Gastroesophageal sphincter (tissue), 4 donors: ENCODE data around the gene PTPN5. TPM values are rescaled to one million over a fixed set of nuclear protein-coding genes. Genes with fewer than 3 reads are reported as not detected.
A peak's percentile ranks its signal among the peaks of the same experiment; 100 is the strongest.

ENCODE experiments used
- ATAC-seq: fragments of 150-250 bp; one replicate; pipeline ENCODE4 v1.9.1; 2016; ENCODE audit warnings: mild to moderate bottlenecking, moderate library complexity
- H3K27ac ChIP-seq, 4 donors: fragments of 200-600 bp; sonication (generic) in 3 of 4; 1 replicate in 3 of 4; 2 replicates in 1 of 4; pipeline ENCODE4 v1.5.1; 2016 to 2019
- H3K27me3 ChIP-seq: fragments of 200-600 bp; sonication (generic); one replicate; pipeline ENCODE4 v1.5.1; 2019
- H3K36me3 ChIP-seq, 2 donors: fragments of 200-600 bp; sonication (generic); one replicate each; pipeline ENCODE4 v1.5.1; 2019; ENCODE audit warnings: control low read depth in 1 of 2
- H3K4me1 ChIP-seq, 3 donors: fragments of 200-600 bp; sonication (generic); 1 replicate in 2 of 3; 2 replicates in 1 of 3; pipeline ENCODE4 v1.5.1; 2016 to 2019; ENCODE audit warnings: control low read depth in 2 of 3
- H3K4me3 ChIP-seq, 2 donors: fragments of 200-600 bp; sonication (generic); one replicate each; pipeline ENCODE4 v1.5.1; 2019; ENCODE audit warnings: mild to moderate bottlenecking in 1 of 2, moderate library complexity in 1 of 2
- H3K9me3 ChIP-seq, 3 donors: fragments of 200-600 bp; sonication (generic); one replicate each; pipeline ENCODE4 v1.5.1; 2017 to 2019; ENCODE audit warnings: control low read depth in 2 of 3
- CTCF ChIP-seq, 4 experiments: fragments of 200-600 bp in 2 of 4; fragments of 450-650 bp in 2 of 4; sonication (generic) in 1 of 4; IDR thresholded peaks; one replicate each; pipeline ENCODE4 v1.5.1; 2017 to 2019; ENCODE audit warnings: antibody characterized with exemption in 4 of 4, mild to moderate bottlenecking in 2 of 4, moderate library complexity in 2 of 4
- EP300 ChIP-seq: sonication (generic); formaldehyde crosslinking; IDR thresholded peaks from one replicate; pipeline ENCODE4 v1.6.1; 2017; ENCODE audit warnings: antibody characterized with exemption, mild to moderate bottlenecking
- POLR2A ChIP-seq, 2 donors: fragments of 450-650 bp; IDR thresholded peaks; one replicate each; pipeline ENCODE4 v1.6.1; 2017; ENCODE audit warnings: antibody characterized with exemption in 2 of 2, mild to moderate bottlenecking in 2 of 2, moderate library complexity in 1 of 2
- POLR2AphosphoS5 ChIP-seq: sonication (generic); formaldehyde crosslinking; IDR thresholded peaks from one replicate; pipeline ENCODE4 v1.6.1; 2017; ENCODE audit warnings: antibody characterized with exemption
- WGBS, 2 donors: methylation state at CpG; one replicate each; pipeline ENCODE4 v1.1.5; 2018; ENCODE audit warnings: low coverage in 1 of 2; 5-methylcytosine and 5-hydroxymethylcytosine counted together
- total RNA-seq, 4 donors: library from RNA; depleted of rRNA; stranded (reverse); fragments of >200 nt; gene quantifications; one replicate each; pipeline ENCODE4 v1.1.0, GENCODE V29; 2016

The PTPN5 gene
- total RNA-seq, 4 donors from 2014 or later: 1.3 to 4.4 (median 3.8) TPM

- Histone ChIP-seq H3K4me1 (peaks cover 0 to 22% (median 0%) of the 10 kb centered on the region in 3 donors), H3K27ac (peak overlapping the region in 2 of 4 donors; percentile 80 to 81), H3K4me3 (peak overlapping the region in 1 of 2 donors; percentile 59), H3K27me3 (no peaks in the 10 kb centered on the region), H3K9me3 (no peaks in the 10 kb centered on the region), H3K36me3 (no peaks in the 10 kb centered on the region)
- ATAC-seq: no peak
- TF ChIP-seq EP300 (no peak), POLR2A (IDR thresholded peaks at IDR 0.05) (no peak), POLR2AphosphoS5 (no peak), CTCF (IDR thresholded peaks at IDR 0.05) (no peak)
- WGBS, 2 donors: 54 to 75% methylated on average over 2 to 4 of the region's 5 CpGs
Observed at GRCh38 chr11:18720091-18720807, 71.3 kb downstream of the PTPN5 start.

- Histone ChIP-seq H3K27me3 (no peaks in the 10 kb centered on the region), H3K36me3 (no peaks in the 10 kb centered on the region), H3K4me3 (no peak overlapping the region), H3K27ac (no peak overlapping the region), H3K9me3 (no peaks in the 10 kb centered on the region), H3K4me1 (peaks cover 0 to 3% (median 0%) of the 10 kb centered on the region in 3 donors)
- 92 to 93% methylated on average over 2 to 5 of the region's 7 CpGs for WGBS, 2 donors
- no peak for ATAC-seq
- no peak for TF ChIP-seq CTCF (IDR thresholded peaks at IDR 0.05)
- no peak for TF ChIP-seq EP300
- TF ChIP-seq POLR2A (IDR thresholded peaks at IDR 0.05): no peak
- TF ChIP-seq POLR2AphosphoS5: no peak
Observed at GRCh38 chr11:18715476-18715875, 76.1 kb downstream of the PTPN5 start.

GRCh38 chr11:18714443-18714780 lies 77.2 kb downstream of the PTPN5 start:
- WGBS, 2 donors: 80% methylated on average over 1 of the region's 10 CpGs; no CpG with 5 or more reads in 1 of the 2 donors
- H3K9me3 ChIP-seq: no peaks in the 10 kb centered on the region
- H3K36me3 ChIP-seq: no peaks in the 10 kb centered on the region
- no peaks in the 10 kb centered on the region for H3K27me3 ChIP-seq
- no peaks in the 10 kb centered on the region for H3K4me1 ChIP-seq
- H3K27ac ChIP-seq: no peak overlapping the region
- no peak for ATAC-seq
- TF ChIP-seq POLR2A (IDR thresholded peaks at IDR 0.05) (no peak), POLR2AphosphoS5 (no peak), EP300 (no peak), CTCF (IDR thresholded peaks at IDR 0.05) (no peak)
- no peak overlapping the region for H3K4me3 ChIP-seq

GRCh38 chr11:18713646-18714442 lies 77.8 kb downstream of the PTPN5 start:
- Histone ChIP-seq H3K27me3 (no peaks in the 10 kb centered on the region), H3K36me3 (no peaks in the 10 kb centered on the region), H3K9me3 (no peaks in the 10 kb centered on the region), H3K4me1 (no peaks in the 10 kb centered on the region), H3K27ac (no peak overlapping the region), H3K4me3 (no peak overlapping the region)
- TF ChIP-seq POLR2A (IDR thresholded peaks at IDR 0.05) (no peak), POLR2AphosphoS5 (no peak), CTCF (IDR thresholded peaks at IDR 0.05) (no peak), EP300 (no peak)
- WGBS, 2 donors: 71 to 87% methylated on average over 3 to 4 of the region's 26 CpGs
- ATAC-seq: no peak
